PC-3 (cell line): ENCODE data around the gene EDN2.

Experiments
- CTCF ChIP-seq: fragments of 300-600 bp; sonication (generic); conservative IDR thresholded peaks from 2 replicates; pipeline ENCODE4 v1.5.1; 2017; ENCODE audit warnings: antibody characterized with exemption, low read depth, mild to moderate bottlenecking, low read length
- EZH2 ChIP-seq: fragments of 300-600 bp; sonication (generic); IDR thresholded peaks from one replicate; pipeline ENCODE4 v1.6.1; 2017; ENCODE audit warnings: antibody characterized with exemption, mild to moderate bottlenecking, low read length; ENCODE audit not compliant: unreplicated experiment
- EZH2phosphoT487 ChIP-seq: fragments of 300-600 bp; sonication (generic); IDR thresholded peaks from 2 replicates; pipeline ENCODE4 v1.6.1; 2018; ENCODE audit warnings: mild to moderate bottlenecking, antibody characterized with exemption, low read length, borderline replicate concordance

- TF ChIP-seq CTCF: no peak
- TF ChIP-seq EZH2phosphoT487: no peak
- TF ChIP-seq EZH2: no peak
Observed at GRCh38 chr1:41435570-41436178, 48.8 kb downstream of the EDN2 start.
